GM13976 (cell line): ENCODE measurements around the gene MAP2K4.
"Not testable (repeated sequence)": the region's sequence is repeated elsewhere in the genome, so short reads cannot be mapped to it uniquely, and the experiment has no call there.

Source experiments
- DNase-seq: peaks from one replicate; pipeline ENCODE4 v3.0.0; 2012; ENCODE audit warnings: low spot score
- in situ Hi-C: fragments of 300-500 bp; cut with MboI; formaldehyde crosslinking; loops from one replicate; pipeline ENCODE4 v1.12.0; 2022; ENCODE audit warnings: low sequenced_read_pairs, mixed read lengths, inconsistent platforms; ENCODE audit not compliant: unreplicated experiment
- TF ChIP-seq, protein P1 (sequence below): IDR thresholded peaks from 2 replicates; pipeline ENCODE4 v1.5.1; 2012; ENCODE audit warnings: borderline replicate concordance, mild to moderate bottlenecking; ENCODE audit not compliant: insufficient read depth; ENCODE audit errors: extremely low read depth, missing control alignments, control extremely low read depth

Gene MAP2K4

DNA sequence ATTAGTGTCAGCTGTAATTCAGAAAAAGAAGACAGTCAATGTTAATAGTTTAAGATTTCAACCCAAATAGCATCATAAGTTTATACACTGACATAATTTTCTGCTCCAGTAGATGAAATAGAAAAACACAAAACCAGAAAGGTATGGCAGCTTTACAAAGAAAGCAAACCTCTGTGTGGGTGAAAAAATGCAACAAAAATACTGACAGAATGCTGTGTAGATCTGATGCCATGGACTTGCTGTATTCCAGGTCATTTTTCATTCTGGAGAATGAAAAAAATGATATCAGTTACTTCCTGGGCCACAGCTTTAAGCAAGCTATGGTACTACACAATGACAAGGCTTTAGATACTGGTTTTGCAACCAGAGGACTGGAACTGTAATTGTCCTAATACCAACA is 116.0 kb downstream of the MAP2K4 start:
- no peak for DNase-seq
- in situ Hi-C loops, result no loop called here
- TF ChIP-seq, protein P1, sequence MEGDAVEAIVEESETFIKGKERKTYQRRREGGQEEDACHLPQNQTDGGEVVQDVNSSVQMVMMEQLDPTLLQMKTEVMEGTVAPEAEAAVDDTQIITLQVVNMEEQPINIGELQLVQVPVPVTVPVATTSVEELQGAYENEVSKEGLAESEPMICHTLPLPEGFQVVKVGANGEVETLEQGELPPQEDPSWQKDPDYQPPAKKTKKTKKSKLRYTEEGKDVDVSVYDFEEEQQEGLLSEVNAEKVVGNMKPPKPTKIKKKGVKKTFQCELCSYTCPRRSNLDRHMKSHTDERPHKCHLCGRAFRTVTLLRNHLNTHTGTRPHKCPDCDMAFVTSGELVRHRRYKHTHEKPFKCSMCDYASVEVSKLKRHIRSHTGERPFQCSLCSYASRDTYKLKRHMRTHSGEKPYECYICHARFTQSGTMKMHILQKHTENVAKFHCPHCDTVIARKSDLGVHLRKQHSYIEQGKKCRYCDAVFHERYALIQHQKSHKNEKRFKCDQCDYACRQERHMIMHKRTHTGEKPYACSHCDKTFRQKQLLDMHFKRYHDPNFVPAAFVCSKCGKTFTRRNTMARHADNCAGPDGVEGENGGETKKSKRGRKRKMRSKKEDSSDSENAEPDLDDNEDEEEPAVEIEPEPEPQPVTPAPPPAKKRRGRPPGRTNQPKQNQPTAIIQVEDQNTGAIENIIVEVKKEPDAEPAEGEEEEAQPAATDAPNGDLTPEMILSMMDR, result no peak

DNA sequence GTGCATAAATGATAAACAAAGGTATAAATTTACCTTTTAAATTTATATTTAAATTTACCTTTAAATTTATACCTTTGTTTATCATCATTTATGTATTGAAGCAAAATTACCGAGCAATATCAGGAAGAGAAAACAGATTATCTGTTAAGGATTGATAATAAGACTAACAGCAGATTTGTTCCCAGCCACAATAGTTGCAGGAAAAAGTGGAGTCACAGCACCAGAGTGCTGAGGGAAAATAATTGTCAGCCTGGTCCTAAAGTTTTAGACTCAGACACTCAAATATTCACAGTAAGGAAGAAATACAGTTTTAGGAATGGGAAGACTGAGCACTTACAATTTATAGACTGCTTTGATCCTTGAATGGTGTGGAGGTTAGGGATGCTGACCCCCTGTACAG is 117.2 kb downstream of the MAP2K4 start:
- TF ChIP-seq, protein P1, result no peak
- DNase-seq, result no peak
- in situ Hi-C loops, result no loop called here

DNA sequence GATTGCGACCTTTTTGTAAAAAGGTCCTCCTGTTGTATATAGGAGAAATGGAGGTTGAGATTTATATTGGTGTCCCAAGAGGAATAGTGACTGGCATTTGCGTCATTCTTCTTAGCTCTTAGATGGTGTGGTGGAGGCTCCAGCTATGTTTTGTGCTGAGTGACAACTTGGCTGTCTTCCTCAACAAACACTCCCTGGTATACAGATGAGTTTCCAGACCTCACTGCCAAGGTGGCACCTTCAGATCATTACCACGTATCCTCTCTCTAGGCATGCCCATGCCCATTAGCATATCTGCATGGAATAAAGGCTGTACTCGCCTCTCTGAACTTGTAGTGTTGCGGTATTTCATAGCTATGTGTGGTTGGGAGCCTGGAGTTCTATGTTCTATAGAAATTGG is 120.0 kb downstream of the MAP2K4 start:
- no peak for DNase-seq
- TF ChIP-seq, protein P1, result no peak
- in situ Hi-C loops, result no loop called here

DNA sequence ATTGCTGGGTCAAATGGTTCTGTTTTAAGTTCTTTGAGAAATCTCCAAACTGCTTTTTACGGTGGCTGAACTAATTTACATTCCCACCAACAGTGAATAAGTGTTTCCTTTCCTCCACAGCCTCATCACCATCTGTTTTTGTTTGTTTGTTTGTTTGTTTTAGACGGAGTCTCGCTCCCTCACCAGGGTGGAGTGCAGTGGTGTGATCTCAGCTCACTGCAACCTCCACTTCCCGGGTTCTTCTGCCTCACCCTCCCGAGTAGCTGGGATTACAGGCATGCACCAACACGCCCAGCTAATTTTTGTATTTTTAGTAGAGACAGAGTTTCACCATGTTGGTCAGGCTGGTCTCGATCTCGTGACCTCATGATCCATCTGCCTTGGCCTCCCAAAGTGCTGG is 141.5 kb downstream of the MAP2K4 start:
- in situ Hi-C loops, result not testable (repeated sequence)

DNA sequence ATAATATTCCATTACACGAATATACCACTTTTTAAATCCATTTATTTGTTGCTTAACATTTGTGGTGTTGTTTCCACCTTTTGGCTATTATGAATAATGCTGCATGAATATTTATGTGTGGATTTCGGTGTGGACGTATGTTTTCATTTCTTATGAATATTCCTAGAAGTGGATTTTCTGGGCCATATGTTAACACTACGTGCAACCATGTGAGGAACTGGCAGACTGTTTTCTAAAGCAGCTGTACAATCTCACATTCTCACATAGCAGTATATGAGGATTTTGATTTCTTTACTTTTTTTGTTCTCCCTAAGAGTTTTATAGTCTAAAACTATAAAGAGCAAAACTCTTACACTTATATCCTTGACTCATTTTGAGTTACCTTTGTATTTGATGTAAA is 143.4 kb downstream of the MAP2K4 start:
- TF ChIP-seq, protein P1, result no peak
- in situ Hi-C loops, result no loop called here
- DNase-seq, result no peak

More for the DNA sequence above, 141.5 kb downstream of the MAP2K4 start:
- not testable (repeated sequence) for DNase-seq

DNA sequence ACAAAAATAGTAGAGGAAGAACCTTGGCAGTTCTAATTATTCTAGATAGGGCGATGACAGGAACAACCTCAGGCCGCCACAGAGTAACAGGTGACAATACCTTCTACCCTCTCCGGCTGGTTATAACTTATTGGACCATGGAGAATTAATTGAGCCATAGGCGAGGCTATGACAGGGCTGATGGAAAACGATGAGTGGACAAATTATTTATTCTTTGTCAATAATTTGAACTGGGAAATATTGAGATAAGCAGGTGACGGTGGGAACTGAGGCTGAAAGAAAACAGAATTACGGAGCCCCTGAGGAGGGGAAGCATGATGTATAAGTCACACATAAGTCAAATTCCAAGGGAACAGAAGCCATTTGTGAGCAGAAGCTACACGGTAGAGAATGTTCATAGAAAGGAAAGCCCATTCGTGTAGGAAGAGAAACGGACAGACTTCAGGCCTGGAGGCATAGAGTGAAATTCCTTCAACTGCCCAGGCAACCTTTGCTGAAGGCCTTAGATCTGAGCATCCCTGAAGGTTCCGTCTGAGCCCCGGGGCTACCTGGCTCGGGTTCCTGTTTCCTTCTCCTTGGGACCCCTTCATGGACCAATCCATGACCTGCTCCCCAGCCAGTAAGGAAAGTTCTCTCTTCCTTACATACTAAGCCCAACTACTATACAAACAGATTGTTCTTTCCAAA is 158.1 kb downstream of the MAP2K4 start:
- in situ Hi-C loops, result no loop called here
- TF ChIP-seq, protein P1, result no peak

DNA sequence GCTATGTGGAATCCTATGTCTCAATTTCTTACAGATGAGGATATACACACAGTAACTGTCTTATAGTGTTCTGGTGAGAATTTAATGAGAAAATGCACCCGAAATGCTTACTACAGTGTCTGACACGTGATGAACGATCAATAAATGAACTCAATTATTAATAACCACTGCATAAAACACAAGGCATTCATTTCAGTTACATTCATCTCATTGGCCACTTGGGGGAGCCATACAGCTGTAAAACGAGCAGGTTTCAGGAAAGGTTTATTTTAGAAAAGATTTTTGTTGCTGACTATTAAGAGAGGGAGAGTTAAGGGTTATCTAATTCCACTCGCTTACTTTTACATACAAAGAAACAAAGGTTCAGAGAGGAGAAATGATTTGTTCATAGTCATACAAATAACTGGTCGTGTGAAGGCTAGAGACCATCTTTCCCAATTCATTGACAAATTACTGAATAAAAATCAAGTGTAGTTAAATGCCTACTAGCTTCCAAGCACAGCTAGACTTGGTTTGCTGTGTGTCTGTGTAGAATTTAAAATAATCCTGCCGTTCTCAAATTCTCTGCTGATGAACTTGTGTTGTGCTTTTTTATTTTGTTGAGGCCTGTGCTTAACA is 160.1 kb downstream of the MAP2K4 start:
- TF ChIP-seq, protein P1, result peak; percentile 67
- in situ Hi-C loops, result no loop called here
- DNase-seq, result peak; percentile 55

More for the DNA sequence above, 158.1 kb downstream of the MAP2K4 start:
- DNase-seq, result no peak
